ENCODE data around the gene ITGA3. TPM values are rescaled to one million over a fixed set of nuclear protein-coding genes. Genes with fewer than 3 reads are reported as not detected.
A peak's percentile ranks its signal among the peaks of the same experiment; 100 is the strongest.

ITGA3 gene
- total and polyA plus RNA-seq, 2 of the 13 experiments (the other 11 are each of a cell fraction or from before 2014, with no cell fraction given), result 0.48 to 0.69 TPM

- TF ChIP-seq MBNL3 (CRISPR knock-in tag; conservative IDR thresholded peaks at IDR 0.05) (no peak), ZNF710 (CRISPR knock-in tag; IDR thresholded peaks at IDR 0.05; ENCODE audit: borderline replicate concordance) (no peak), ZNF143 (CRISPR knock-in tag; IDR thresholded peaks at IDR 0.05) (no peak), KDM6A (CRISPR knock-in tag; IDR thresholded peaks at IDR 0.05; ENCODE audit: low read depth) (no peak), ZNF225 (CRISPR knock-in tag; IDR thresholded peaks at IDR 0.05) (no peak), ZSCAN12 (CRISPR knock-in tag; IDR thresholded peaks at IDR 0.05) (no peak), SIN3B (IDR thresholded peaks at IDR 0.05; ENCODE audit: low read length) (no peak), ZNF580 (CRISPR knock-in tag; IDR thresholded peaks at IDR 0.05; ENCODE audit: borderline replicate concordance, low read depth) (no peak), HOMEZ (CRISPR knock-in tag; IDR thresholded peaks at IDR 0.05; ENCODE audit: low read depth) (no peak), MTA1 (CRISPR knock-in tag; IDR thresholded peaks at IDR 0.05; ENCODE audit: borderline replicate concordance) (no peak), ZNF550 (CRISPR knock-in tag; IDR thresholded peaks at IDR 0.05; ENCODE audit: borderline replicate concordance) (no peak), HOXA5 (CRISPR knock-in tag; IDR thresholded peaks at IDR 0.05) (no peak), ZNF557 (CRISPR knock-in tag; IDR thresholded peaks at IDR 0.05) (no peak), ZNF7 (CRISPR knock-in tag; IDR thresholded peaks at IDR 0.05) (peak; percentile 65), CCDC6 (CRISPR knock-in tag; IDR thresholded peaks at IDR 0.05) (no peak), ZNF160 (CRISPR knock-in tag; IDR thresholded peaks at IDR 0.05) (no peak), ZNF878 (CRISPR knock-in tag; IDR thresholded peaks at IDR 0.05) (no peak)
Measured at GRCh38 chr17:50035421-50035879, 20.5 kb upstream of the ITGA3 start (continued).
